ENCODE data around the gene COX10. TPM values are rescaled to one million over a fixed set of nuclear protein-coding genes. Genes with fewer than 3 reads are reported as not detected.

COX10 gene
- polyA plus RNA-seq, 1 donor (not counting 4 experiments of a cell fraction or from before 2014, with no cell fraction given) = 14.3 TPM

DNA sequence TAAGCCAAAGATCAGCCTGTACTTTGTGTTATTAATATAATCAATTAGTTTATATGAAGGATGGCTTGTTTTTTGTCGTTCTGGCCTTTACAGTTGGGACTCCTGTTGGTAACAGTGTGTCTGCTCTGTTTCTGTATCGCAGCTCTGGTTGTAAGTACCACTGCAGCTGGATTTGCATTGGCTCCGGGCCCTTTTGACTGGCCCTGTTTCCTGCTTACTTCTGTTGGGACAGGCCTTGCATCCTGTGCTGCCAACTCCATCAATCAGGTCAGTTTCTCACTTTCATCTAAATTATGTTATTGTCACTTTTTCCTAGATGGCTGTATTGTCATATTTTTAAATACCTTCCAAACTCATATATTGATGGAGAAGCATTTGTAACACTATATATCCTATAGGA is 32.7 kb downstream of the COX10 start:
- Histone ChIP-seq H3K4me3 (ENCODE audit: control insufficient read depth in 2 of 3, extremely low read depth in 1 of 3, insufficient read depth in 2 of 3, low read depth in 1 of 3, low read length in 3 of 3) (no peak overlapping the region), H3K27ac (ENCODE audit: control insufficient read depth, insufficient read depth, low read length) (no peak overlapping the region), H3K9ac (ENCODE audit: control insufficient read depth, extremely low read depth, insufficient read depth, low read length) (no peak overlapping the region), H3K4me1 (ENCODE audit: control insufficient read depth, extremely low read depth, insufficient read depth, low read length) (no peaks in the 10 kb centered on the region), H3K9me3 (ENCODE audit: control insufficient read depth, low read depth, low read length) (no peaks in the 10 kb centered on the region), H3K36me3 (ENCODE audit: control insufficient read depth in 2 of 2, extremely low read depth in 1 of 2, insufficient read depth in 2 of 2, low read length in 2 of 2) (peaks cover 0 to 4% of the 10 kb centered on the region in 2 experiments), H3K4me2 (ENCODE audit: control insufficient read depth, extremely low read depth, insufficient read depth, low read depth, low read length) (no peak overlapping the region), H2AFZ (ENCODE audit: control insufficient read depth, low read length) (no peak overlapping the region), H3K27me3 (ENCODE audit: control insufficient read depth, extremely low read depth, insufficient read depth, low read length) (no peaks in the 10 kb centered on the region), H3K79me2 (ENCODE audit: control insufficient read depth, insufficient read depth, low read length) (peaks cover 3% of the 10 kb centered on the region), H4K20me1 (ENCODE audit: control insufficient read depth, extremely low read depth, insufficient read depth, low read length) (no peaks in the 10 kb centered on the region), H3K9me1 (ENCODE audit: control insufficient read depth, extremely low read depth, insufficient read depth, low read length) (no peaks in the 10 kb centered on the region)
- DNase-seq (ENCODE audit: low read depth, low spot score) (no peak), FAIRE-seq (no peak)
- TF ChIP-seq, protein P1, sequence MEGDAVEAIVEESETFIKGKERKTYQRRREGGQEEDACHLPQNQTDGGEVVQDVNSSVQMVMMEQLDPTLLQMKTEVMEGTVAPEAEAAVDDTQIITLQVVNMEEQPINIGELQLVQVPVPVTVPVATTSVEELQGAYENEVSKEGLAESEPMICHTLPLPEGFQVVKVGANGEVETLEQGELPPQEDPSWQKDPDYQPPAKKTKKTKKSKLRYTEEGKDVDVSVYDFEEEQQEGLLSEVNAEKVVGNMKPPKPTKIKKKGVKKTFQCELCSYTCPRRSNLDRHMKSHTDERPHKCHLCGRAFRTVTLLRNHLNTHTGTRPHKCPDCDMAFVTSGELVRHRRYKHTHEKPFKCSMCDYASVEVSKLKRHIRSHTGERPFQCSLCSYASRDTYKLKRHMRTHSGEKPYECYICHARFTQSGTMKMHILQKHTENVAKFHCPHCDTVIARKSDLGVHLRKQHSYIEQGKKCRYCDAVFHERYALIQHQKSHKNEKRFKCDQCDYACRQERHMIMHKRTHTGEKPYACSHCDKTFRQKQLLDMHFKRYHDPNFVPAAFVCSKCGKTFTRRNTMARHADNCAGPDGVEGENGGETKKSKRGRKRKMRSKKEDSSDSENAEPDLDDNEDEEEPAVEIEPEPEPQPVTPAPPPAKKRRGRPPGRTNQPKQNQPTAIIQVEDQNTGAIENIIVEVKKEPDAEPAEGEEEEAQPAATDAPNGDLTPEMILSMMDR (optimal IDR thresholded peaks at IDR 0.05 in 1 of 3, IDR thresholded peaks at IDR 0.05 in 1 of 3, conservative IDR thresholded peaks at IDR 0.05 in 1 of 3; ENCODE audit: extremely low read depth in 1 of 3, insufficient read depth in 2 of 3, low read length in 3 of 3) = no peak
- no peak for TF ChIP-seq EZH2 (IDR thresholded peaks at IDR 0.05; ENCODE audit: low read length)
- dilution Hi-C loops (cut with MboI; ENCODE audit: extremely low pct_ligation_motif_present, low sequenced_read_pairs) = no loop called here

DNA sequence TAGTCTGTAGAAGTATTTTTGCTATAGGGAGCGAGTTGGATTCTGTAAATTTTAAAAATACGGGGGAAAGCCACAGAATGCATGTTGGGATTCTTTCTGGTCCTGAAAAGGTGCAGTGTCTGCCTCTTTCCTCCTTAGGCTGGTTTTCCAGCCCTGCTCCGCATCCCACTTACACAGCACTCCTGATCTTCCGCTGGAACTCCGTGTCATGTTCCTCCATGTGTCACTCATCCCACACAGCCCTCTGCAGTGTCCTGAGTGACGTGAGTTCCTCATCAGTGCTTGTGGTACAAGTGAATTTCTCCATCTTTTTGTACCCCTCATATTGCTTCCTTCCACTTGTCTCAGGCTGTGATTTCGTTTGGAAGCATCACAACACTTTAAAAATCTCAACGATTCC is 34.5 kb downstream of the COX10 start:
- no peak overlapping the region for H3K4me2 ChIP-seq (ENCODE audit: control insufficient read depth, extremely low read depth, insufficient read depth, low read depth, low read length)
- no peak for TF ChIP-seq EZH2 (IDR thresholded peaks at IDR 0.05; ENCODE audit: low read length)
- TF ChIP-seq, protein P1 (optimal IDR thresholded peaks at IDR 0.05 in 1 of 3, IDR thresholded peaks at IDR 0.05 in 1 of 3, conservative IDR thresholded peaks at IDR 0.05 in 1 of 3; ENCODE audit: extremely low read depth in 1 of 3, insufficient read depth in 2 of 3, low read length in 3 of 3) = no peak
- no peak for FAIRE-seq
- H3K9me3 ChIP-seq (ENCODE audit: control insufficient read depth, low read depth, low read length) = no peaks in the 10 kb centered on the region
- no peaks in the 10 kb centered on the region for H3K27me3 ChIP-seq (ENCODE audit: control insufficient read depth, extremely low read depth, insufficient read depth, low read length)
- no peak overlapping the region for H3K27ac ChIP-seq (ENCODE audit: control insufficient read depth, insufficient read depth, low read length)
- no peaks in the 10 kb centered on the region for H4K20me1 ChIP-seq (ENCODE audit: control insufficient read depth, extremely low read depth, insufficient read depth, low read length)
- no peaks in the 10 kb centered on the region for H3K9me1 ChIP-seq (ENCODE audit: control insufficient read depth, extremely low read depth, insufficient read depth, low read length)
- H3K4me1 ChIP-seq (ENCODE audit: control insufficient read depth, extremely low read depth, insufficient read depth, low read length) = no peaks in the 10 kb centered on the region
- no peak for DNase-seq (ENCODE audit: low read depth, low spot score)
- H3K9ac ChIP-seq (ENCODE audit: control insufficient read depth, extremely low read depth, insufficient read depth, low read length) = no peak overlapping the region
- H3K36me3 ChIP-seq (ENCODE audit: control insufficient read depth in 2 of 2, extremely low read depth in 1 of 2, insufficient read depth in 2 of 2, low read length in 2 of 2) = peaks cover 0 to 4% of the 10 kb centered on the region in 2 experiments
- dilution Hi-C loops (cut with MboI; ENCODE audit: extremely low pct_ligation_motif_present, low sequenced_read_pairs) = no loop called here
- no peak overlapping the region for H3K4me3 ChIP-seq (ENCODE audit: control insufficient read depth in 2 of 3, extremely low read depth in 1 of 3, insufficient read depth in 2 of 3, low read depth in 1 of 3, low read length in 3 of 3)
- peaks cover 3% of the 10 kb centered on the region for H3K79me2 ChIP-seq (ENCODE audit: control insufficient read depth, insufficient read depth, low read length)
- no peak overlapping the region for H2AFZ ChIP-seq (ENCODE audit: control insufficient read depth, low read length)

Measured in keratinocyte (primary cell).